Testis (tissue), 2 donors: ENCODE results near the gene EP400.

ENCODE experiments used
- POLR2A ChIP-seq: fragments of 450-650 bp; IDR thresholded peaks from one replicate; pipeline ENCODE4 v1.6.1; 2017; ENCODE audit warnings: antibody characterized with exemption, mild to moderate bottlenecking, moderate library complexity
- TF ChIP-seq, protein P1 (sequence below), 3 experiments: fragments of 450-650 bp in 2 of 3; fragments of 200-600 bp in 1 of 3; sonication (generic) in 1 of 3; IDR thresholded peaks; one replicate each; pipeline ENCODE4 v1.5.1; 2016 to 2019; ENCODE audit warnings: antibody characterized with exemption in 3 of 3, mild to moderate bottlenecking in 2 of 3, moderate library complexity in 1 of 3

DNA sequence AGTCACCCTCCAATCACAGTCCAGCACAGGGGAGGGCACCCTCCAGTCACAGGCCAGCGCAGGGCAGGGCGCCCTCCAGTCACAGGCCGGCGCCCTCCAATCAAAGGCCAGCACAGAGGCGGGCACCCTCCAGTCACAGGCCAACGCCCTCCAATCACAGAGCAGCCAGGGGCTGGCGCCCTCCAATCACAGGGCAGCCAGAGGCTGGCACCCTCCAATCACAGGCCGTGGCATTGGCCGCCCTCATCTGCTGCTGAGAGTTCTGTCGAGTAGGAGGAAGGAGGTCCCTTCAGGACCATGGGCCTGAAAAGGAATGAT is 167.8 kb downstream of the EP400 start:
- TF ChIP-seq, protein P1, sequence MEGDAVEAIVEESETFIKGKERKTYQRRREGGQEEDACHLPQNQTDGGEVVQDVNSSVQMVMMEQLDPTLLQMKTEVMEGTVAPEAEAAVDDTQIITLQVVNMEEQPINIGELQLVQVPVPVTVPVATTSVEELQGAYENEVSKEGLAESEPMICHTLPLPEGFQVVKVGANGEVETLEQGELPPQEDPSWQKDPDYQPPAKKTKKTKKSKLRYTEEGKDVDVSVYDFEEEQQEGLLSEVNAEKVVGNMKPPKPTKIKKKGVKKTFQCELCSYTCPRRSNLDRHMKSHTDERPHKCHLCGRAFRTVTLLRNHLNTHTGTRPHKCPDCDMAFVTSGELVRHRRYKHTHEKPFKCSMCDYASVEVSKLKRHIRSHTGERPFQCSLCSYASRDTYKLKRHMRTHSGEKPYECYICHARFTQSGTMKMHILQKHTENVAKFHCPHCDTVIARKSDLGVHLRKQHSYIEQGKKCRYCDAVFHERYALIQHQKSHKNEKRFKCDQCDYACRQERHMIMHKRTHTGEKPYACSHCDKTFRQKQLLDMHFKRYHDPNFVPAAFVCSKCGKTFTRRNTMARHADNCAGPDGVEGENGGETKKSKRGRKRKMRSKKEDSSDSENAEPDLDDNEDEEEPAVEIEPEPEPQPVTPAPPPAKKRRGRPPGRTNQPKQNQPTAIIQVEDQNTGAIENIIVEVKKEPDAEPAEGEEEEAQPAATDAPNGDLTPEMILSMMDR (IDR thresholded peaks at IDR 0.05): no peak
- no peak for TF ChIP-seq POLR2A
